ENCODE data around the gene ROR1.

ROR1 gene

DNA sequence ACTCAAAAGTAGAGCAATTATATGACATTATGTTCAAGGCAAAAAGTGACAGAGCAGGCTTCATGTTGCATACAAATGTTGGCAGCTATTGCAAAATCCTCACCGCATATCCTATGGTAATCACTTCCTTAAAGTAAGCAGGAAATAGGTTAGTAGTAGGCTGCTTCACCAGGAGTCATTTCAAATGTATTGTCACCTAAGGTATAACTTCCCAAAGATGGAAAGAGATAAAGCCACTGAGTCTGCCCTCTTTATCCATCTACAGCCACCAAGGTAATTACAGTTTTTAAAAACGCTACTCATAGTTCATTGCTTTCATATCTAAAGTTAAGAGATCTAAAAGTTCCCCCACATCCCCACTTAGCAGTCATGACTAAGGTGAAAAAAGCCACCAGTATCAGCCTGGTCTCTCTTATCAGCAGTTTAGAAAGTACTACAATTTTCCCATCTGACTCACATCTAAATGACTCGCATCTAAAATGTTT lies 398.0 kb downstream of the ROR1 start:
- peak; percentile 76 for DNase-seq (ENCODE audit: low read depth)
- TF ChIP-seq, protein P1, sequence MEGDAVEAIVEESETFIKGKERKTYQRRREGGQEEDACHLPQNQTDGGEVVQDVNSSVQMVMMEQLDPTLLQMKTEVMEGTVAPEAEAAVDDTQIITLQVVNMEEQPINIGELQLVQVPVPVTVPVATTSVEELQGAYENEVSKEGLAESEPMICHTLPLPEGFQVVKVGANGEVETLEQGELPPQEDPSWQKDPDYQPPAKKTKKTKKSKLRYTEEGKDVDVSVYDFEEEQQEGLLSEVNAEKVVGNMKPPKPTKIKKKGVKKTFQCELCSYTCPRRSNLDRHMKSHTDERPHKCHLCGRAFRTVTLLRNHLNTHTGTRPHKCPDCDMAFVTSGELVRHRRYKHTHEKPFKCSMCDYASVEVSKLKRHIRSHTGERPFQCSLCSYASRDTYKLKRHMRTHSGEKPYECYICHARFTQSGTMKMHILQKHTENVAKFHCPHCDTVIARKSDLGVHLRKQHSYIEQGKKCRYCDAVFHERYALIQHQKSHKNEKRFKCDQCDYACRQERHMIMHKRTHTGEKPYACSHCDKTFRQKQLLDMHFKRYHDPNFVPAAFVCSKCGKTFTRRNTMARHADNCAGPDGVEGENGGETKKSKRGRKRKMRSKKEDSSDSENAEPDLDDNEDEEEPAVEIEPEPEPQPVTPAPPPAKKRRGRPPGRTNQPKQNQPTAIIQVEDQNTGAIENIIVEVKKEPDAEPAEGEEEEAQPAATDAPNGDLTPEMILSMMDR (IDR thresholded peaks at IDR 0.05; ENCODE audit: insufficient read depth, low read depth, low read length, missing control alignments), result no peak
- H3K4me3 ChIP-seq (ENCODE audit: low read length), result no peak overlapping the region

DNA sequence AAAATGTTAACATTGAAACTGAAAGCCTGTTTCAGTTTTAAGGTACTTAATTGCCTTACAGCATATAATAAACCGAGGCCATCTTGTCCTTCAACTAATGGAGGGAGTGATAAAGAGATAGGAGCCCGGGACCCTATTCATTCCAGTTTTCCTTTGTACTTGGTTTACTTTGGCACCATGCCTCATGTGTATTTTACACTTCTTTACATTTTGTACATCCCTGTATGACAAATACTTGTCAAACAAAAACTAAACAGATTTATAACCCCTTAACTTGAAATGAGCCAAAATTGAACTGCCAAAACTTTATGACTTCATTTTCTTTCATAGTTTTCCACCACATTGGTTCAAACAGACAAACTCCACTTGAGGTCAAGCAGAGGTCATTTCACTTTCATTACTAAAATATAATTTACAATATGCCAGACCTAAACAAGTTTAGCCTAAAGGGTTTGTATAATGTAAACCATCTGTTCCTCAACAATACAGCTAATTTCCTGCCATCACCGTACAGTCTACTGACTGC lies 398.7 kb downstream of the ROR1 start:
- TF ChIP-seq, protein P1 (IDR thresholded peaks at IDR 0.05; ENCODE audit: insufficient read depth, low read depth, low read length, missing control alignments), result no peak
- DNase-seq (ENCODE audit: low read depth), result no peak
- H3K4me3 ChIP-seq (ENCODE audit: low read length), result no peak overlapping the region

DNA sequence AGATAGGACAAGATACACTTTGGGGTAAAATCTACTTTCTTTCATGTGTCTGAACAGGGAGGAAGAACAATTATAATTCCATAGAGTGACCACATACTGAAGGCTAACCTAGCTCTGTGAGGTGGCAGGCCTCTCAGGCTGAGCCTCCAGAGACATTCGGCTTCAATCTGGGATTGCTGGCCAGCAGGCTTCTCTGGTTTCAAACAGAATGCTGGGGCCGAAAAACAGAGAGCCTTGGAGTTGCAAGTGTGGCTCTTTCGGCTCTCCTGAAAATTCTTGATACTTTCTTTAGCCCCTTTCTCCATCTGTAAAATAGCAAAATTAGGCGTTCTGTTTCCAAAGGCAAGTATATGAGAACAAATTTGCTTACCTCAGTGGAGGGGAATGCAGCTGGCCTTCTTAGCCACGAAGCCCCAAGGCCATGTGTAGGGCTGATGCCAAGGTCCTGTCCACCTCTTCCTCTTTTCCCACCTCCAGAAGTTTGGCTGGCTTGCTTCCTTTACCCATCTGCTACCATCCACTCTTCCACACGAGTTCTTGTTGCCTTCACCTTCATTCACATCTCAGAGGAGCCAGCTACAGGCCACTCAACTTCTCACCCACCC lies 399.6 kb downstream of the ROR1 start:
- TF ChIP-seq, protein P1 (IDR thresholded peaks at IDR 0.05; ENCODE audit: insufficient read depth, low read depth, low read length, missing control alignments), result no peak
- H3K4me3 ChIP-seq (ENCODE audit: low read length), result no peak overlapping the region
- no peak for DNase-seq (ENCODE audit: low read depth)

DNA sequence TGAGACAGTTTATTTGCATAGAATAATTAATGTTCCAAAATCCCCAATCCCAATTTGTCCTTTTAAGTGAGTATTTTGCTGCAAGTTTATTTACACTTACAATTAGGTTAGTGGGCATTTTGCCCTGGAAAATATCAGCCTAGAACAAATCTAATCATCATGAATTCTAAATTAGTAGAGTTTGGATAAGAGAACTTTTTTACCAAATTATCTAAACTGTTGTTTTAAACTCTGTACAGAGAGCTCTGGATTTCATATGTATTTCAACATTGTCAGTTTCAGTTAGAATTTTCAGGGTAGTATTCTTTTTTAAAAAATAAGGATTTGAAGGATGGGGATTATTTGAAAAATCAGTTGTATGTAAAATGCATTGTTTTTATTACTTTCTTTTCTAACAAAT lies 401.8 kb downstream of the ROR1 start:
- no peak for DNase-seq (ENCODE audit: low read depth)
- TF ChIP-seq, protein P1 (IDR thresholded peaks at IDR 0.05; ENCODE audit: insufficient read depth, low read depth, low read length, missing control alignments), result no peak
- H3K4me3 ChIP-seq (ENCODE audit: low read length), result no peak overlapping the region

DNA sequence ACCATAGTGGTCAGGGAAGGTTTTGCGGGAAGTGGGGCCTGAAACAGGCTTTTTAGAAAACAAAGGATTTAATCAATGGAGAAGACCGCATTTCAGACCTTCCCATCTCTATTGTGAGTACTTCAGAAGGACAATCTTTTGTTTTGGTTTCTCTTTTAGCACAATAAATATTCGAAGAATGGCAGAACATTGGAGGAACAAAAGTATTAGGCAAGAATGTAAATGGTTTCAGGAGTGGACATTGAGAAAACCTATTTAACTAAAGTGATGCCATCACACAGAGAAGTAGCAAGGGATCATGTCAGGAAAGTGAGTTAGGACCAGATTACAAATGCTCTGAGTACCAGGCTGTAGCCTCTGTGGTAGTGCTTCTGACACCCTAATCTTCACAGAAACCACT lies 402.8 kb downstream of the ROR1 start:
- no peak overlapping the region for H3K4me3 ChIP-seq (ENCODE audit: low read length)
- no peak for DNase-seq (ENCODE audit: low read depth)
- TF ChIP-seq, protein P1 (IDR thresholded peaks at IDR 0.05; ENCODE audit: insufficient read depth, low read depth, low read length, missing control alignments), result no peak

DNA sequence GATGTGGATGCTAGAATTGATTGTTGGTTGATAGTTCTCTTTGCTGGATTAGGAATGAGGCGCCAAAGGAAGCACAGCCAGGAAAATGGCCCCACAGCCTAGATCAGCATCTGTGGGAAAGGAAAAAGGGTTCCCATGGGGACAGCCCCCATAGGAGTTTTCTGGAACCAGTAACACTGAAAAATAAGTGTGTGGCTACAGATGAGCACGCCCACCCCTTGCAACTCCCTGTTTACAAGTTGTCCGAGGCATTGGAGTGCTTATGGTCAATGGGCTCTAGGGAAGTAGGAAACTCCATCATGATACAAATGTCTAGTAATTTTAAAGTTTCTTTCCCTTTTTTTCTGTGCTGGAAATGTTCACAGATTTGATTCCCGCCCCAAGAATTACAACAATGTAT lies 405.8 kb downstream of the ROR1 start:
- no peak overlapping the region for H3K4me3 ChIP-seq (ENCODE audit: low read length)
- TF ChIP-seq, protein P1 (IDR thresholded peaks at IDR 0.05; ENCODE audit: insufficient read depth, low read depth, low read length, missing control alignments), result no peak
- no peak for DNase-seq (ENCODE audit: low read depth)

DNA sequence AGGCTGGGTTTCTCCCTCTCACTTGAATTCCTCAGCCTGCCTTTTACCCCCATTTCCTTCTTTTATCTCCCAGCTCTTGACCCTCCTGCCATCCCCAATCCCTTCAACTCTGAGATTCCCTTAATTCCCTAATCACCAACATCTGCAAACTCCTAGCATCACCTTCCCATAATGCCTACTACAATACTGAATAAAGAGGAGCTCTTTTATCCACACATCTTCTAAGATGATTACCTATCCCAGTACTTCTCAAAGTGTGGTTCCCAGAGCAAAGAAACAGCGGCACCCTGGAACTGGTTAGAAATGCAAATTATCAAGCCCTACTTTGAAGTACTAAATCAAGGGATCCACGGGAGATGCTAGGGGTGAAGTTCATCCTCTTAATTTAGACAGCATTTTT lies 408.4 kb downstream of the ROR1 start:
- no peak for DNase-seq (ENCODE audit: low read depth)
- TF ChIP-seq, protein P1 (IDR thresholded peaks at IDR 0.05; ENCODE audit: insufficient read depth, low read depth, low read length, missing control alignments), result no peak
- H3K4me3 ChIP-seq (ENCODE audit: low read length), result no peak overlapping the region

Measured in epithelial cell of esophagus (primary cell).